C4-2B (cell line): Measurements from ENCODE around the gene STK32C.
A peak's percentile ranks its signal among the peaks of the same experiment; 100 is the strongest.

Experiments used
- H3K27ac ChIP-seq: fragments of 450-650 bp; 2 replicates; pipeline ENCODE4 v1.5.1; 2017
- ZFX ChIP-seq: fragments of 450-650 bp; IDR thresholded peaks from 2 replicates; pipeline ENCODE4 v1.6.1; 2017
- TF ChIP-seq, protein P1 (sequence below): fragments of 450-650 bp; conservative IDR thresholded peaks from 2 replicates; pipeline ENCODE4 v1.5.1; 2017; ENCODE audit warnings: mild to moderate bottlenecking

The STK32C gene

DNA sequence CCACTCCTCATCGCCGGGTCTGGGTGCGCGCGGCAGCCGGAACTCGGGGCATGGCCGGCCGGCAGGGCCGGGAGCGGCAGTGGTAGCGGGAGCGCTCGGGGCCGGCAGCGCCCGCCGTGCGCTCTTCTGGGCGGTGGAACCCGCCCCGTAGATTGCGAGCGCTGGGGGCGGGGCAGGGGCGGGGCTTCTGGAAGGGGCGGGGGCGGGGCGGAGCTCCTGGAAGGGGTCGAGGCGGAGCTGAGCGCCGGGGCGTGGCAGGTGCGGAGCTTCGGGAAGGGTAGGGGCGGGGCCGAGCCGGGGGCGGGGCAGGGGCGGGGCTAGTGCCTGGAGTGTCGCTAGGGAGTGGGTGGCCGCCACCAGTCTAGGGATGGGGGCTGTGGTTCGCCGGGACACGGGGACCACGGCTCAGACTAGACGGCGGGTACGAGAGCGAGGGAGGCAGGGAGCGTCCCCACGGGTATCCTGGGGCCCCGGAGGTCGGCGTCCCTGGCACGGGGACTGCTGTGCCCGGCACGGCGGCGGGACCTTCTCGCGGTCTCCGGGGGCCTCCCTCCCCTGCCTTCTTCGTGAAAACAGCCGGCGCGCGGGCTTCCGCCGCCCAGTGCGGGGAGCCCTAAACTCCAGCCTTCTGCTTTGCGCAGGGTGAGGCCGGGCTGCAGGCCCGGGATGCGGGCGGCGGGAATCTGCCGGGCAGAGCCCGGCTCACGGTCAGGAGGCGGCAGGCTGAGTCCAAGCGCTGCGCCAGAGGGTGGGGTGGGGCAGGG, at the start of gene STK32C:
TSS of gene STK32C (minus strand) at position 128 of the 764 bp plus-strand sequence. CDS start at position 11, 117 bp downstream.
- peak within 1 kb of the TSS; percentile 55 for H3K27ac ChIP-seq
- TF ChIP-seq, protein P1, sequence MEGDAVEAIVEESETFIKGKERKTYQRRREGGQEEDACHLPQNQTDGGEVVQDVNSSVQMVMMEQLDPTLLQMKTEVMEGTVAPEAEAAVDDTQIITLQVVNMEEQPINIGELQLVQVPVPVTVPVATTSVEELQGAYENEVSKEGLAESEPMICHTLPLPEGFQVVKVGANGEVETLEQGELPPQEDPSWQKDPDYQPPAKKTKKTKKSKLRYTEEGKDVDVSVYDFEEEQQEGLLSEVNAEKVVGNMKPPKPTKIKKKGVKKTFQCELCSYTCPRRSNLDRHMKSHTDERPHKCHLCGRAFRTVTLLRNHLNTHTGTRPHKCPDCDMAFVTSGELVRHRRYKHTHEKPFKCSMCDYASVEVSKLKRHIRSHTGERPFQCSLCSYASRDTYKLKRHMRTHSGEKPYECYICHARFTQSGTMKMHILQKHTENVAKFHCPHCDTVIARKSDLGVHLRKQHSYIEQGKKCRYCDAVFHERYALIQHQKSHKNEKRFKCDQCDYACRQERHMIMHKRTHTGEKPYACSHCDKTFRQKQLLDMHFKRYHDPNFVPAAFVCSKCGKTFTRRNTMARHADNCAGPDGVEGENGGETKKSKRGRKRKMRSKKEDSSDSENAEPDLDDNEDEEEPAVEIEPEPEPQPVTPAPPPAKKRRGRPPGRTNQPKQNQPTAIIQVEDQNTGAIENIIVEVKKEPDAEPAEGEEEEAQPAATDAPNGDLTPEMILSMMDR = no peak
- no peak for TF ChIP-seq ZFX

DNA sequence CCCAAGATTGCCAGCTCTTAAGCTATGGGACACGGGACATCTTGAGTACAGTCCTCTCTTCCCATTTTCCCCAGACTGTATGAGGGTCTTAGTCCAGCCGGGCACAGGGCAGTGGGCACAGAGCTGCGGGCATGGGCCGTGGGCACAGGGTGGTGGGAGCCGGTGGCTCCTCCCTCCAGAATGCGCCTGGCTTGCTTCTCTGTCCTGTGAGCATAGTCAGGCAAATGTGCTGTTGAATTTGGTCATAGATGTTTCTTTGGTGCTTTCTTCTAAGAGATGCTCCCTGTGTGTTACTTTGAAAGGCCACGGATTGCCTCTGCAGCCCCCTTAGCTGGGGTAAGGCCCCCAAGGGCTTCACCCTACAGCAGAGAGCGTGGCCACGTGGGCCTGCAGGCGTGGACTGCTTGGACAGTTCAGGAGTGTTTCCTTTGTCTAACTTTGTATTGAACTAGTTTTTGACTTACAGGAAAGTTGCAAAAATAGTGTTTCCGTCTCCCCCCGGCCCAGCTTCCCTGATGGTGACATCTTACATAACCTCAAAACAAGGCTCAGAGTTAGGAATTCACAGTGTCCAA, 49.0 kb upstream of the STK32C start:
- no peak for TF ChIP-seq ZFX
- TF ChIP-seq, protein P1 = no peak
- H3K27ac ChIP-seq = no peak overlapping the region

DNA sequence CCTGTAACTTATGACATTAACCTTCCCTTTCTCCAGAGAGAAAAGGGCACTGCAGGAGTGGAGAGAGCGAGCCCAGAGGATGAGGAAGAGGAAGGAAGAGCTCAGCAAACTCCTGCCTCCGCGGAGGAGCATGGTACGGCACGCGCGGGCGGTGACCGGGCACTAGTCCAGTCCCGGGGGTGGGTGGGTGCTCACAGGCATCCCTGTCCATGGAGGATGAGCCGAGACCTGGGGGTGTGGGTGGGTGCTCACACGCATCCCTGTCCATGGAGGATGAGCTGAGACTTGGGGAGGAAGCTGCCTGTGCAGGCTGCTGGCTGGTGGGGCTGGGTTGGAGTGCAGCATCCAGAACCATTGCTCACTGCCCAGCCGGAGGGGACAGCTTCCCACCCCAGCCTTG, 48.0 kb upstream of the STK32C start:
- TF ChIP-seq, protein P1 = no peak
- TF ChIP-seq ZFX = no peak
- H3K27ac ChIP-seq = no peak overlapping the region

DNA sequence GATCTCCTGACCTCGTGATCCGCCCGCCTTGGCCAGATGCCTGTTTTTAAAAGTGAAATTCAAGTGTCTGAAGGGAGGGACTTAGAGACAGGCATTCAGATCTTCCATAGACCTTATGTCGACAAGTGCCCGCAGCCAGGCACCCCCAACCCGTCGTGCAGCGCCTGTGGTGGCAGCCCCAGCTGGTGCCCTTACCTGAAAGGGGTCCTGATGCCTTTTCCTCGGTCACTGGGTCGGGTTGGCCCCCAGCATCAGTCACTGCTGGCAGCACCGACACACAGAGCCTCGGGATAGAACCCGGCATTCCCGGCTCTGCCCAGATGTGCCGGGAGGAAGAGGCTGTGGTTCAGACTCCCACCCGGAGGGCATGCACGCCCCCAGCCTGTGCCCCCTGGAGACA, 47.5 kb upstream of the STK32C start:
- no peak for TF ChIP-seq ZFX
- TF ChIP-seq, protein P1 = no peak

DNA sequence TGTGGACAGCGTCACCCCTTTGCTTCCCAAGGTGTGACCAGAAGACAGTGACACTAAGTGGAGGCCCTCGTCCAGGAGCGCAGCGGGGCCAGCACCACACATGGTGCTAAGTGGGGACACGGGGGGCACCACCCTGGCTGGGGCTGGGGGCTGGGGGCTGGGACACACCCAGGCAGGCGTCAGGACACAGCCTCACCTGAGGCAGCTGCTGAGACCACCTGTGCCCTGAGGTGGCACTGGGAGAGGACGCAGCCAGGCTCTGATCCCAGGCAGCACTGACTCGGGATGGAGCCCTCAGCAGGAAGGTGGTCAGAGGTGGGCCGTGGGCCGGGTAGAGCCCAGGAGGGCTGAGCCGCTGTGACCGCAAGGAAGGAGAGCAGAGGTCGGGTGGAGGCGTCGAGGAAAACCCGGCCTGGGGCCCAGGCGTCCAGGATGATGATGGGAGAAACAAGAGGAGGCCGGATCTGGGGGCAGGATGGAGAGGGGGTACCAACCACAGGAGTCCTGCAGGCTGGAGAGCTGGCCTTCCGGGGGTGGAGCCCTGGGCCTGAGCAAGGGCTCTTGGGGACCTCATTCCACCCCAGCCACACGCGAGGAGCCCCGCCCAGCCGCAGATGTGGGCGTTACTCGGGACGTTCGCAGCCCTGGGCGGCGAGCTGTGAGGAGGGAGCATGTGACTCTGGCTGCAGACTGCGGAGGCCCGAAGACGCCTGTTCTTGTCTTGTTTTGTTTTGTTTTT, 46.8 kb upstream of the STK32C start:
- no peak for TF ChIP-seq ZFX
- TF ChIP-seq, protein P1 = no peak

More for the DNA sequence above, 47.5 kb upstream of the STK32C start:
- no peak overlapping the region for H3K27ac ChIP-seq

DNA sequence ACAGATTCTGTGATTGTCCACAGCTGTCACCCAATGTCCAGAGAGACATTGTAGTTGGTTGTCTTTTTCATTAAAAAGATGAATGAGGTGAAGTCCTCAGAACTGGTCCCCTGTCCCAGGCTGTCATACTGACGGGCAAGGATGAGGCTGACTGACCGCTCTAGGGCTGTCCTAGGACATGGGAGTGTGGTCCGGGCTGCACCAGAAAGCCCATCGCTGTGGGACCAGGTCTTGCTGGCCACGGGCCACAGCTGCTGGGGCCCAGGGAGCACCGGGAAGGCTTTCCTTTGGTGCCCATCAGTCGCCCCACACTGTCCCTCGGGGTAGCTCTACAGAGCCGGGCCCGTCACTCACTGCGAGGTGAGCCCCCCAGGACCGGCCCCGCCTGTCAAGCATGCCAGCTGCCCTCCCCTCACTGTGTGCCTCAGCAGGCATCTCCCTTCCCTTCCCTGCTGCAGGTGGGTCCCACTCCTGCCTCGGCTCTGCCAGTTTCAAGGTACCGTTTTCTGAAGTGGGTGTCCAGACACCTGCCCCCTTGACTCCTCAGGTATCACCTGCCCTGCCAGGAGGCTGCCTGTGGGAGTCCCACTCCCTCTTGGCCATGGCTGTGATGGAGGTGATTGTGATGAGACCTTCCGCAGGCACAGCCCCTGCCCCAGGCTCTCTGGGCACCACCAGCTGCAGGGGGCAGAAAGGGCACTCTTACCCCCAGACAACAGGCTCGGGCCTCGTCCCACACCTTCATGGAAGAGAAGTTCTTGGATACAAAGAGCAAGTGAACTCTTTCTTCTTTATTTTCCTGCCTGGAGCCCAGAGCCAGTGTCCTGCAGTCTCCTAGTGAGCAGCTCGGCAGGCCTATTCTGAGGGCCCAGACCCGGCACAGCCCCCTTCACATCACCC, 46.0 kb upstream of the STK32C start:
- H3K27ac ChIP-seq = no peak overlapping the region
- TF ChIP-seq ZFX = no peak
- TF ChIP-seq, protein P1 = no peak

More for the DNA sequence above, 46.8 kb upstream of the STK32C start:
- H3K27ac ChIP-seq = no peak overlapping the region
